Sigmoid colon (tissue), 7 donors: Measurements from ENCODE around the gene AATK. TPM values are rescaled to one million over a fixed set of nuclear protein-coding genes. Genes with fewer than 3 reads are reported as not detected.

ENCODE experiments used
- DNase-seq: peaks from one replicate; pipeline ENCODE4 v3.0.0-alpha.2; 2019
- H3K27ac ChIP-seq, 4 donors: fragments of 200-600 bp; sonication (generic); one replicate each; pipeline ENCODE4 v1.5.1; 2016 to 2019; ENCODE audit warnings: mild to moderate bottlenecking in 1 of 4
- H3K27me3 ChIP-seq, 3 donors: fragments of 200-600 bp; sonication (generic); one replicate each; pipeline ENCODE4 v1.5.1; 2019; ENCODE audit warnings: mild to moderate bottlenecking in 1 of 3
- H3K36me3 ChIP-seq, 4 donors: fragments of 200-600 bp; sonication (generic); one replicate each; pipeline ENCODE4 v1.5.1; 2016 to 2019
- H3K4me1 ChIP-seq, 4 donors: fragments of 200-600 bp; sonication (generic); one replicate each; pipeline ENCODE4 v1.5.1; 2017 to 2019
- H3K4me3 ChIP-seq, 4 donors: fragments of 200-600 bp; sonication (generic); one replicate each; pipeline ENCODE4 v1.5.1; 2017 to 2019; ENCODE audit warnings: mild to moderate bottlenecking in 2 of 4, moderate library complexity in 1 of 4
- H3K9me3 ChIP-seq, 4 donors: fragments of 200-600 bp in 3 of 4; sonication (generic) in 3 of 4; one replicate each; pipeline versions ENCODE4 v1.5.1 to v1.6.1; 2013 to 2019
- CTCF ChIP-seq, 4 experiments: fragments of 450-650 bp in 3 of 4; fragments of 200-600 bp in 1 of 4; IDR thresholded peaks; one replicate each; pipeline ENCODE4 v1.5.1; 2016 to 2019; ENCODE audit warnings: antibody characterized with exemption in 4 of 4, mild to moderate bottlenecking in 3 of 4, moderate library complexity in 2 of 4
- EP300 ChIP-seq, 4 donors: sonication (generic); formaldehyde crosslinking; IDR thresholded peaks; one replicate each; pipeline ENCODE4 v1.6.1; 2017; ENCODE audit warnings: antibody characterized with exemption in 4 of 4
- POLR2A ChIP-seq, 2 donors: fragments of 450-650 bp; IDR thresholded peaks; one replicate each; pipeline ENCODE4 v1.6.1; 2016; ENCODE audit warnings: antibody characterized with exemption in 2 of 2, mild to moderate bottlenecking in 2 of 2, moderate library complexity in 2 of 2
- POLR2AphosphoS5 ChIP-seq, 4 donors: sonication (generic); formaldehyde crosslinking; IDR thresholded peaks; one replicate each; pipeline ENCODE4 v1.6.1; 2017; ENCODE audit warnings: antibody characterized with exemption in 4 of 4
- WGBS, 2 donors: extraction: QIAGEN DNeasy Blood & Tissue Kit; methylation state at CpG; one replicate each; pipeline ENCODE4 v1.1.7; 2013; 5-methylcytosine and 5-hydroxymethylcytosine counted together
- intact Hi-C: fragments of 100-400 bp; cut with DNase I; formaldehyde crosslinking; loops from one replicate; pipeline ENCODE4 v1.15.1; 2023
- polyA plus RNA-seq, 3 donors: library from polyadenylated mRNA; stranded (reverse); fragments of 200-250 nt; gene quantifications; one replicate each; pipeline ENCODE4 v1.2.3, GENCODE V29; 2013
- total RNA-seq, 4 donors: library from RNA; depleted of rRNA; stranded (reverse); fragments of >200 nt; gene quantifications; one replicate each; pipeline ENCODE4 v1.1.0, GENCODE V29; 2016
- donor health status: healthy with polysubstance abuse.
- donor health status: Bipolar disorder and iron deficiency.
- donor health status: healthy.

The AATK gene
- total and polyA plus RNA-seq, 7 donors = 0.16 to 9.6 (median 4.2) TPM

- intact Hi-C loops = no loop called here
- Histone ChIP-seq H3K27me3 (peaks cover 0 to 20% (median 4%) of the 10 kb centered on the region in 3 donors), H3K27ac (no peak overlapping the region), H3K9me3 (peaks cover 0 to 3% (median 0%) of the 10 kb centered on the region in 4 donors), H3K4me1 (no peaks in the 10 kb centered on the region), H3K4me3 (no peak overlapping the region), H3K36me3 (no peaks in the 10 kb centered on the region)
- DNase-seq = no peak
- TF ChIP-seq EP300 (IDR thresholded peaks at IDR 0.05) (no peak), POLR2AphosphoS5 (IDR thresholded peaks at IDR 0.05) (no peak), CTCF (IDR thresholded peaks at IDR 0.05) (no peak), POLR2A (IDR thresholded peaks at IDR 0.05) (no peak)
- WGBS, 2 donors = 85 to 87% methylated on average over 25 of the region's 25 CpGs
Measured at GRCh38 chr17:81178136-81179091, 12.4 kb upstream of the AATK start.

GRCh38 chr17:81176666-81177065, 10.6 kb upstream of the AATK start:
- DNase-seq = no peak
- WGBS, 2 donors = 92 to 99% methylated on average over 7 of the region's 7 CpGs
- TF ChIP-seq CTCF (IDR thresholded peaks at IDR 0.05) (no peak), POLR2AphosphoS5 (IDR thresholded peaks at IDR 0.05) (no peak), POLR2A (IDR thresholded peaks at IDR 0.05) (no peak), EP300 (IDR thresholded peaks at IDR 0.05) (no peak)
- H3K27me3 ChIP-seq = peaks cover 0 to 7% (median 0%) of the 10 kb centered on the region in 3 donors
- H3K4me1 ChIP-seq = no peaks in the 10 kb centered on the region
- no peaks in the 10 kb centered on the region for H3K36me3 ChIP-seq
- intact Hi-C loops = no loop called here
- no peak overlapping the region for H3K4me3 ChIP-seq
- H3K9me3 ChIP-seq = peaks cover 0 to 3% (median 0%) of the 10 kb centered on the region in 4 donors
- no peak overlapping the region for H3K27ac ChIP-seq

GRCh38 chr17:81173762-81174155, 7.7 kb upstream of the AATK start:
- no peak for DNase-seq
- Histone ChIP-seq H3K27ac (no peak overlapping the region), H3K36me3 (no peaks in the 10 kb centered on the region), H3K4me1 (no peaks in the 10 kb centered on the region), H3K4me3 (no peak overlapping the region), H3K27me3 (no peaks in the 10 kb centered on the region), H3K9me3 (peaks cover 0 to 3% (median 0%) of the 10 kb centered on the region in 4 donors)
- intact Hi-C loops = no loop called here
- TF ChIP-seq CTCF (IDR thresholded peaks at IDR 0.05) (no peak), POLR2A (IDR thresholded peaks at IDR 0.05) (no peak), EP300 (IDR thresholded peaks at IDR 0.05) (no peak), POLR2AphosphoS5 (IDR thresholded peaks at IDR 0.05) (no peak)
- 80 to 89% methylated on average over 1 of the region's 1 CpG for WGBS, 2 donors

GRCh38 chr17:81173052-81173761, 7.2 kb upstream of the AATK start:
- TF ChIP-seq EP300 (IDR thresholded peaks at IDR 0.05) (no peak), CTCF (IDR thresholded peaks at IDR 0.05) (no peak), POLR2AphosphoS5 (IDR thresholded peaks at IDR 0.05) (no peak), POLR2A (IDR thresholded peaks at IDR 0.05) (no peak)
- intact Hi-C loops = no loop called here
- H3K27ac ChIP-seq = no peak overlapping the region
- WGBS, 2 donors = 90 to 92% methylated on average over 11 of the region's 11 CpGs
- H3K27me3 ChIP-seq = peaks cover 0 to 5% (median 0%) of the 10 kb centered on the region in 3 donors
- peaks cover 0 to 3% (median 0%) of the 10 kb centered on the region in 4 donors for H3K9me3 ChIP-seq
- H3K36me3 ChIP-seq = no peaks in the 10 kb centered on the region
- H3K4me1 ChIP-seq = no peaks in the 10 kb centered on the region
- no peak for DNase-seq
- H3K4me3 ChIP-seq = no peak overlapping the region
